HUES64 (cell line): ENCODE results near the gene CRYGS. TPM values are rescaled to one million over a fixed set of nuclear protein-coding genes. Genes with fewer than 3 reads are reported as not detected.
"Not testable (repeated sequence)": the region's sequence is repeated elsewhere in the genome, so short reads cannot be mapped to it uniquely, and the experiment has no call there.

ENCODE experiments used
- H3K27ac ChIP-seq: 2 replicates; pipeline ENCODE4 v1.7.0; 2013; ENCODE audit warnings: low read depth, low read length, inconsistent platforms
- H3K27me3 ChIP-seq: 2 replicates; pipeline ENCODE4 v1.6.1; 2013; ENCODE audit warnings: mild to moderate bottlenecking, low read length; ENCODE audit not compliant: insufficient read depth
- H3K36me3 ChIP-seq: 2 replicates; pipeline ENCODE4 v1.6.1; 2013; ENCODE audit warnings: mild to moderate bottlenecking, low read length; ENCODE audit not compliant: insufficient read depth
- H3K4me1 ChIP-seq: 2 replicates; pipeline ENCODE4 v1.6.1; 2013; ENCODE audit warnings: mild to moderate bottlenecking, low read length, moderate library complexity; ENCODE audit not compliant: insufficient read depth
- H3K4me3 ChIP-seq: 2 replicates; pipeline ENCODE4 v1.5.1; 2013; ENCODE audit warnings: mild to moderate bottlenecking, low read length, moderate library complexity
- H3K9ac ChIP-seq: 2 replicates; pipeline ENCODE4 v1.6.1; 2013; ENCODE audit warnings: mild to moderate bottlenecking, low read depth, low read length
- H3K9me3 ChIP-seq: 2 replicates; pipeline ENCODE4 v1.6.1; 2013; ENCODE audit warnings: low read depth, low read length; ENCODE audit not compliant: insufficient read depth
- WGBS: fragments of 150-250, 120-280 bp; methylation state at CpG from one replicate; pipeline ENCODE4 v1.1.7; 2013; ENCODE audit warnings: missing lambda C conversion rate; 5-methylcytosine and 5-hydroxymethylcytosine counted together
- polyA plus RNA-seq, 2 experiments: library from polyadenylated mRNA; stranded (reverse); fragments of 50-300 nt; gene quantifications; one replicate each; pipeline ENCODE4 v1.2.3, GENCODE V29; 2013

The CRYGS gene
- 1.3 TPM for polyA plus RNA-seq (2013, experiment 1 of 2)
- polyA plus RNA-seq (2013, experiment 2 of 2) = 1.6 TPM

GRCh38 chr3:186544281-186544680 lies at the start of gene CRYGS:
Gene CRYGS, minus strand, starts transcription at chr3:186544380. Its CDS starts 54 bp downstream, at chr3:186544326.
- Histone ChIP-seq H3K9me3 (no peaks in the 10 kb centered on the region), H3K4me1 (no peaks in the 10 kb centered on the region; the same call in 1 of the 2 replicates), H3K36me3 (peaks cover 16% of the 10 kb centered on the region), H3K27ac (no peak within 1 kb of the TSS), H3K4me3 (no peak within 1 kb of the TSS), H3K27me3 (no peaks in the 10 kb centered on the region), H3K9ac (no peak within 1 kb of the TSS)
- 93% methylated on average over 2 of the region's 2 CpGs for WGBS

GRCh38 chr3:186593862-186594261 lies 49.7 kb upstream of the CRYGS start:
- Histone ChIP-seq H3K9ac (no peak overlapping the region), H3K27ac (no peak overlapping the region)
- 97% methylated on average over 3 of the region's 3 CpGs for WGBS

GRCh38 chr3:186592682-186593081 lies 48.5 kb upstream of the CRYGS start:
- H3K9ac ChIP-seq = no peak overlapping the region
- peaks cover 9% of the 10 kb centered on the region for H3K4me1 ChIP-seq
- 91% methylated on average over 4 of the region's 4 CpGs for WGBS
- H3K36me3 ChIP-seq = no peaks in the 10 kb centered on the region
- H3K9me3 ChIP-seq = no peaks in the 10 kb centered on the region
- H3K27ac ChIP-seq = no peak overlapping the region
- H3K27me3 ChIP-seq = no peaks in the 10 kb centered on the region
- no peak overlapping the region for H3K4me3 ChIP-seq

More at GRCh38 chr3:186593862-186594261, 49.7 kb upstream of the CRYGS start:
- Histone ChIP-seq H3K27me3 (no peaks in the 10 kb centered on the region), H3K4me3 (no peak overlapping the region), H3K9me3 (no peaks in the 10 kb centered on the region), H3K36me3 (no peaks in the 10 kb centered on the region), H3K4me1 (peaks cover 9% of the 10 kb centered on the region)

- H3K4me1 ChIP-seq = no peaks in the 10 kb centered on the region
- no peak overlapping the region for H3K27ac ChIP-seq
- no peaks in the 10 kb centered on the region for H3K9me3 ChIP-seq
- no peak overlapping the region for H3K4me3 ChIP-seq
- H3K27me3 ChIP-seq = no peaks in the 10 kb centered on the region
- H3K36me3 ChIP-seq = peaks cover 6% of the 10 kb centered on the region
- WGBS = 94% methylated on average over 7 of the region's 7 CpGs
- no peak overlapping the region for H3K9ac ChIP-seq
Measured at GRCh38 chr3:186590580-186591295, 46.6 kb upstream of the CRYGS start.

- H3K27ac ChIP-seq = no peak overlapping the region
- no peak overlapping the region for H3K9ac ChIP-seq
- whole genome bisulfite sequencing = 93% methylated on average over 5 of the region's 5 CpGs
Measured at GRCh38 chr3:186589856-186590579, 45.8 kb upstream of the CRYGS start.

GRCh38 chr3:186589121-186589520 lies 44.9 kb upstream of the CRYGS start:
- no peaks in the 10 kb centered on the region for H3K27me3 ChIP-seq
- H3K4me1 ChIP-seq = no peaks in the 10 kb centered on the region
- H3K9me3 ChIP-seq = no peaks in the 10 kb centered on the region
- no peak overlapping the region for H3K27ac ChIP-seq
- WGBS = no CpG with 5 or more reads among the region's 3 CpGs
- H3K4me3 ChIP-seq = no peak overlapping the region
- H3K9ac ChIP-seq = no peak overlapping the region
- peaks cover 22% of the 10 kb centered on the region for H3K36me3 ChIP-seq

More at GRCh38 chr3:186589856-186590579, 45.8 kb upstream of the CRYGS start:
- no peaks in the 10 kb centered on the region for H3K4me1 ChIP-seq
- H3K36me3 ChIP-seq = peaks cover 13% of the 10 kb centered on the region
- H3K9me3 ChIP-seq = no peaks in the 10 kb centered on the region
- H3K27me3 ChIP-seq = no peaks in the 10 kb centered on the region
- no peak overlapping the region for H3K4me3 ChIP-seq

GRCh38 chr3:186588632-186589031 lies 44.5 kb upstream of the CRYGS start:
- Histone ChIP-seq H3K4me3 (no peak overlapping the region), H3K4me1 (no peaks in the 10 kb centered on the region), H3K9me3 (no peaks in the 10 kb centered on the region), H3K9ac (no peak overlapping the region), H3K27ac (no peak overlapping the region), H3K36me3 (peaks cover 27% of the 10 kb centered on the region), H3K27me3 (no peaks in the 10 kb centered on the region)
- 84% methylated on average over 2 of the region's 2 CpGs for WGBS

- no peak overlapping the region for H3K27ac ChIP-seq
- H3K4me1 ChIP-seq = no peaks in the 10 kb centered on the region
- no peak overlapping the region for H3K9ac ChIP-seq
- no peak overlapping the region for H3K4me3 ChIP-seq
- no peaks in the 10 kb centered on the region for H3K9me3 ChIP-seq
- peaks cover 41% of the 10 kb centered on the region for H3K36me3 ChIP-seq
- H3K27me3 ChIP-seq = no peaks in the 10 kb centered on the region
Measured at GRCh38 chr3:186587183-186587582, 43.0 kb upstream of the CRYGS start.

- not testable (repeated sequence) for H3K9me3 ChIP-seq, H3K27me3 ChIP-seq, H3K4me1 ChIP-seq, H3K4me3 ChIP-seq, H3K9ac ChIP-seq, H3K27ac ChIP-seq
- 87% methylated on average over 9 of the region's 9 CpGs for WGBS
- H3K36me3 ChIP-seq = peaks cover 51% of the 10 kb centered on the region
Measured at GRCh38 chr3:186586245-186586644, 42.1 kb upstream of the CRYGS start.

- no peak overlapping the region for H3K9ac ChIP-seq
Measured at GRCh38 chr3:186583831-186584230, 39.7 kb upstream of the CRYGS start.

GRCh38 chr3:186582541-186582940 lies 38.4 kb upstream of the CRYGS start:
- WGBS = 94% methylated on average over 6 of the region's 6 CpGs
- no peaks in the 10 kb centered on the region for H3K4me1 ChIP-seq
- no peak overlapping the region for H3K9ac ChIP-seq
- no peak overlapping the region for H3K27ac ChIP-seq
- H3K36me3 ChIP-seq = peaks cover 88% of the 10 kb centered on the region
- H3K9me3 ChIP-seq = no peaks in the 10 kb centered on the region
- no peaks in the 10 kb centered on the region for H3K27me3 ChIP-seq
- no peak overlapping the region for H3K4me3 ChIP-seq

More at GRCh38 chr3:186583831-186584230, 39.7 kb upstream of the CRYGS start:
- H3K27me3 ChIP-seq = no peaks in the 10 kb centered on the region
- no peaks in the 10 kb centered on the region for H3K9me3 ChIP-seq
- no peak overlapping the region for H3K27ac ChIP-seq
- H3K4me3 ChIP-seq = no peak overlapping the region
- no peaks in the 10 kb centered on the region for H3K4me1 ChIP-seq
- WGBS = 85% methylated on average over 5 of the region's 5 CpGs
- H3K36me3 ChIP-seq = peaks cover 75% of the 10 kb centered on the region
